ENCODE measurements around the gene CD247.

Gene CD247

GRCh38 chr1:167440776-167441175 lies 77.6 kb downstream of the CD247 start:
- Histone ChIP-seq H3K36me3 (replicated peaks; ENCODE audit: insufficient read depth, low read length) (no peaks in the 10 kb centered on the region), H3K9me3 (replicated peaks; ENCODE audit: insufficient read depth, low read length) (no peaks in the 10 kb centered on the region), H3K27me3 (replicated peaks; ENCODE audit: insufficient read depth, low read length) (0 out of 2 replicates have a peak, but pooled peaks cover 3% of the 10 kb centered on the region), H3K4me1 (ENCODE audit: low read length) (peaks cover 3% of the 10 kb centered on the region; the same call in 1 of the 2 replicates), H3K9ac (ENCODE audit: low read length) (no peak overlapping the region), H3K4me2 (ENCODE audit: low read depth, low read length) (no peak overlapping the region), H3K79me2 (ENCODE audit: low read length) (no peaks in the 10 kb centered on the region), H3K4me3 (ENCODE audit: low read length) (no peak overlapping the region), H3K9me2 (replicated peaks; ENCODE audit: insufficient read depth, low read length) (no peaks in the 10 kb centered on the region), H3F3A (ENCODE audit: insufficient read depth, low read length) (no peaks in the 10 kb centered on the region), H2AFZ (ENCODE audit: low read length) (no peak overlapping the region), H3K27ac (ENCODE audit: low read length) (no peak overlapping the region), H4K20me1 (ENCODE audit: insufficient read depth, low read length) (no peaks in the 10 kb centered on the region)
- DNase-seq, result no peak
- TF ChIP-seq, protein P1, sequence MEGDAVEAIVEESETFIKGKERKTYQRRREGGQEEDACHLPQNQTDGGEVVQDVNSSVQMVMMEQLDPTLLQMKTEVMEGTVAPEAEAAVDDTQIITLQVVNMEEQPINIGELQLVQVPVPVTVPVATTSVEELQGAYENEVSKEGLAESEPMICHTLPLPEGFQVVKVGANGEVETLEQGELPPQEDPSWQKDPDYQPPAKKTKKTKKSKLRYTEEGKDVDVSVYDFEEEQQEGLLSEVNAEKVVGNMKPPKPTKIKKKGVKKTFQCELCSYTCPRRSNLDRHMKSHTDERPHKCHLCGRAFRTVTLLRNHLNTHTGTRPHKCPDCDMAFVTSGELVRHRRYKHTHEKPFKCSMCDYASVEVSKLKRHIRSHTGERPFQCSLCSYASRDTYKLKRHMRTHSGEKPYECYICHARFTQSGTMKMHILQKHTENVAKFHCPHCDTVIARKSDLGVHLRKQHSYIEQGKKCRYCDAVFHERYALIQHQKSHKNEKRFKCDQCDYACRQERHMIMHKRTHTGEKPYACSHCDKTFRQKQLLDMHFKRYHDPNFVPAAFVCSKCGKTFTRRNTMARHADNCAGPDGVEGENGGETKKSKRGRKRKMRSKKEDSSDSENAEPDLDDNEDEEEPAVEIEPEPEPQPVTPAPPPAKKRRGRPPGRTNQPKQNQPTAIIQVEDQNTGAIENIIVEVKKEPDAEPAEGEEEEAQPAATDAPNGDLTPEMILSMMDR (IDR thresholded peaks at IDR 0.05; ENCODE audit: low read length), result no peak
- TF ChIP-seq EZH2phosphoT487 (IDR thresholded peaks at IDR 0.05; ENCODE audit: low read length), result no peak
- no peak for TF ChIP-seq EZH2 (optimal IDR thresholded peaks at IDR 0.05; ENCODE audit: low read depth, low read length)

- H3K9me2 ChIP-seq (replicated peaks; ENCODE audit: insufficient read depth, low read length), result no peaks in the 10 kb centered on the region
- H2AFZ ChIP-seq (ENCODE audit: low read length), result no peak overlapping the region
- TF ChIP-seq EZH2 (optimal IDR thresholded peaks at IDR 0.05; ENCODE audit: low read depth, low read length) (no peak), EZH2phosphoT487 (IDR thresholded peaks at IDR 0.05; ENCODE audit: low read length) (no peak)
- TF ChIP-seq, protein P1 (IDR thresholded peaks at IDR 0.05; ENCODE audit: low read length), result no peak
- H3K27ac ChIP-seq (ENCODE audit: low read length), result no peak overlapping the region
- no peaks in the 10 kb centered on the region for H3K9me3 ChIP-seq (replicated peaks; ENCODE audit: insufficient read depth, low read length)
- DNase-seq, result no peak
- H3K4me1 ChIP-seq (ENCODE audit: low read length), result peaks cover 3% of the 10 kb centered on the region; the same call in 1 of the 2 replicates
- no peaks in the 10 kb centered on the region for H4K20me1 ChIP-seq (ENCODE audit: insufficient read depth, low read length)
- no peak overlapping the region for H3K4me2 ChIP-seq (ENCODE audit: low read depth, low read length)
- H3K36me3 ChIP-seq (replicated peaks; ENCODE audit: insufficient read depth, low read length), result no peaks in the 10 kb centered on the region
- H3K9ac ChIP-seq (ENCODE audit: low read length), result no peak overlapping the region
- H3K79me2 ChIP-seq (ENCODE audit: low read length), result no peaks in the 10 kb centered on the region
- no peaks in the 10 kb centered on the region for H3F3A ChIP-seq (ENCODE audit: insufficient read depth, low read length)
- H3K4me3 ChIP-seq (ENCODE audit: low read length), result no peak overlapping the region
- H3K27me3 ChIP-seq (replicated peaks; ENCODE audit: insufficient read depth, low read length), result 0 out of 2 replicates have a peak, but pooled peaks cover 3% of the 10 kb centered on the region
Observed at GRCh38 chr1:167440345-167440744, 78.0 kb downstream of the CD247 start.

GRCh38 chr1:167439301-167439988 lies 78.9 kb downstream of the CD247 start:
- Histone ChIP-seq H3K4me3 (ENCODE audit: low read length) (peak overlapping the region; percentile 49), H3F3A (ENCODE audit: insufficient read depth, low read length) (no peaks in the 10 kb centered on the region), H3K27ac (ENCODE audit: low read length) (no peak overlapping the region), H3K36me3 (replicated peaks; ENCODE audit: insufficient read depth, low read length) (no peaks in the 10 kb centered on the region), H3K9me3 (replicated peaks; ENCODE audit: insufficient read depth, low read length) (no peaks in the 10 kb centered on the region), H3K27me3 (replicated peaks; ENCODE audit: insufficient read depth, low read length) (0 out of 2 replicates have a peak, but pooled peaks cover 3% of the 10 kb centered on the region), H2AFZ (ENCODE audit: low read length) (peak overlapping the region; percentile 81), H3K4me2 (ENCODE audit: low read depth, low read length) (peak overlapping the region; percentile 79), H4K20me1 (ENCODE audit: insufficient read depth, low read length) (no peaks in the 10 kb centered on the region), H3K9me2 (replicated peaks; ENCODE audit: insufficient read depth, low read length) (no peaks in the 10 kb centered on the region), H3K4me1 (ENCODE audit: low read length) (peaks cover 3% of the 10 kb centered on the region; the same call in 1 of the 2 replicates), H3K9ac (ENCODE audit: low read length) (peak overlapping the region; percentile 7; the same call in 1 of the 2 replicates), H3K79me2 (ENCODE audit: low read length) (no peaks in the 10 kb centered on the region)
- TF ChIP-seq EZH2 (optimal IDR thresholded peaks at IDR 0.05; ENCODE audit: low read depth, low read length), result no peak
- TF ChIP-seq, protein P1 (IDR thresholded peaks at IDR 0.05; ENCODE audit: low read length), result peak; percentile 33
- DNase-seq, result peak; percentile 61
